Fibroblast of skin of left quadriceps (primary cell): Measurements from ENCODE around the gene CREB3L4.

Experiments used
- DNase-seq, 2 experiments: peaks; one replicate each; pipeline ENCODE4 v3.0.0-alpha.2; 2013; ENCODE audit warnings: low read depth in 2 of 2

Gene CREB3L4

GRCh38 chr1:153967107-153967999, at the start of gene CREB3L4:
Gene CREB3L4, plus strand, starts transcription at chr1:153967902. Its CDS starts 624 bp downstream, at chr1:153968526.
- peak; percentile 94 for DNase-seq

- no peak for DNase-seq
Observed at GRCh38 chr1:153919876-153920852, 47.5 kb upstream of the CREB3L4 start.

GRCh38 chr1:153921080-153921802, 46.5 kb upstream of the CREB3L4 start:
- DNase-seq, result no peak

GRCh38 chr1:153921803-153922075, 46.0 kb upstream of the CREB3L4 start:
- no peak for DNase-seq

- DNase-seq, result no peak
Observed at GRCh38 chr1:153922076-153922971, 45.4 kb upstream of the CREB3L4 start.

GRCh38 chr1:153922972-153923925, 44.5 kb upstream of the CREB3L4 start, which contains the start of gene GATAD2B:
Gene GATAD2B, minus strand, starts transcription at chr1:153922972. Its CDS starts 94,625 bp downstream, at chr1:153828347.
- DNase-seq, result peak; percentile 100

GRCh38 chr1:153926405-153926804, 41.3 kb upstream of the CREB3L4 start:
- no peak for DNase-seq

GRCh38 chr1:153928245-153928644, 39.5 kb upstream of the CREB3L4 start:
- DNase-seq, result no peak

- DNase-seq, result no peak
Observed at GRCh38 chr1:153928791-153929341, 38.8 kb upstream of the CREB3L4 start.

GRCh38 chr1:153929426-153929825, 38.3 kb upstream of the CREB3L4 start:
- DNase-seq, result no peak

GRCh38 chr1:153929981-153930948, 37.4 kb upstream of the CREB3L4 start:
- DNase-seq, result no peak

GRCh38 chr1:153932156-153933131, 35.3 kb upstream of the CREB3L4 start:
- no peak for DNase-seq

- no peak for DNase-seq
Observed at GRCh38 chr1:153933430-153933829, 34.3 kb upstream of the CREB3L4 start.

GRCh38 chr1:153933955-153934354, 33.7 kb upstream of the CREB3L4 start:
- no peak for DNase-seq

GRCh38 chr1:153934746-153935145, 33.0 kb upstream of the CREB3L4 start:
- no peak for DNase-seq

- DNase-seq, result no peak
Observed at GRCh38 chr1:153936011-153936802, 31.5 kb upstream of the CREB3L4 start.
